ENCODE results near the gene LYPLAL1.

LYPLAL1 gene

DNA sequence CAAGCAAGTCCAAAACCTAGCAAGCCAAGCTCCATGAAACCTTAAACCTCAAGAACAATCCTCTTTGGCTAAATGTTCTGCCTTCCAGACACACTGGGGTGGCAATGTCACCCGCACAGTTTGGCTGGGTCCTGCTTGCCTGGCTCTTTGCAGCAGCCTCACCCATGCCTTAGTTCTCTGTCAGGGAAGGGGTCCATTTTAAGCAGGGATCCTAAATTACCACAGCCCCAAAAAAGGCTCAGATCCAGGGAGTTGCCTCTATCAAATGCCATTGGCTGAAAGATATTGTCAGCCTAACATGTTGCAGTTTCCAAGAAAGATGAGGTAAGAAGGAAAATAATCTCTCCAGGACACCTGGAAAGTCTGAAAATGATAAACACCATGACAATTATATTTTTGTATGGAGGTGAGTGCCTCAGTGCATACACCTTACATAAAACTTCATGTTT, 26.1 kb upstream of the LYPLAL1 start:
- Histone ChIP-seq H3K9me3 (ENCODE audit: control insufficient read depth, insufficient read depth, low read length) (no peaks in the 10 kb centered on the region), H3K36me3 (ENCODE audit: control insufficient read depth, insufficient read depth, low read length) (no peaks in the 10 kb centered on the region), H3K27me3 (ENCODE audit: control insufficient read depth, insufficient read depth, low read length) (no peaks in the 10 kb centered on the region), H3K9ac (ENCODE audit: low read depth, low read length) (no peak overlapping the region), H3K4me1 (ENCODE audit: control insufficient read depth, insufficient read depth, low read length) (no peaks in the 10 kb centered on the region), H3K4me3 (ENCODE audit: low read depth, low read length) (no peak overlapping the region)

DNA sequence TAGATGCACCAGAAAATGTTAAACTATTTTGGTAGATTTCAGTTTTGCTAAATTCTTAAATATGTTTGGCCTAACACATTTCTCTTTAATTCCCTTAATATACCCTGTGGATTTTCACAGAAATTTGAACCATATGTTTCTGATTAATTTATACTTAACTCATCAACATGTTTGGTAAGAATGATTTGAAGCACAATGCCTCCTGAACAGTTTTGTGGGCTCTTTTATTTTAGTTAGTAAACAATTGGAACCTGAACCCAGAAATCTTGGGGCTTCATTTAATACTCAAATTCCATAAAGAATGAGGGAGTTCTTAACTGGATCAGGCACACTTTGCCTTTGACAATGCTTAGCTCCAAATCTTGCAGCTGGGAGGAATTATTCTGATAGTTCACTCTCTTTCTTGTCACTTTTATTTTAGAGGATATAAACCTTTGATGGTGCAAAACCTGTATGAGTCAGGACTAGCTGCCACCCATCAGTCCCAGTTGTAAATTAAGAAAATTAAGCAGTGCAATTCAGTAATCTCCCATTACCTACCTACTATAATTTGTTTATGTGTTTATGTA, 24.6 kb upstream of the LYPLAL1 start:
- Histone ChIP-seq H3K4me3 (ENCODE audit: low read depth, low read length) (no peak overlapping the region), H3K9me3 (ENCODE audit: control insufficient read depth, insufficient read depth, low read length) (no peaks in the 10 kb centered on the region), H3K4me1 (ENCODE audit: control insufficient read depth, insufficient read depth, low read length) (no peaks in the 10 kb centered on the region), H3K27me3 (ENCODE audit: control insufficient read depth, insufficient read depth, low read length) (no peaks in the 10 kb centered on the region), H3K36me3 (ENCODE audit: control insufficient read depth, insufficient read depth, low read length) (no peaks in the 10 kb centered on the region), H3K9ac (ENCODE audit: low read depth, low read length) (no peak overlapping the region)

- no peaks in the 10 kb centered on the region for H3K9me3 ChIP-seq (ENCODE audit: control insufficient read depth, insufficient read depth, low read length)
- H3K4me1 ChIP-seq (ENCODE audit: control insufficient read depth, insufficient read depth, low read length): no peaks in the 10 kb centered on the region
- H3K36me3 ChIP-seq (ENCODE audit: control insufficient read depth, insufficient read depth, low read length): no peaks in the 10 kb centered on the region
- no peaks in the 10 kb centered on the region for H3K27me3 ChIP-seq (ENCODE audit: control insufficient read depth, insufficient read depth, low read length)
- no peak overlapping the region for H3K4me3 ChIP-seq (ENCODE audit: low read depth, low read length)
- H3K9ac ChIP-seq (ENCODE audit: low read depth, low read length): no peak overlapping the region
Observed at GRCh38 chr1:219149953-219150352, 23.7 kb upstream of the LYPLAL1 start.

DNA sequence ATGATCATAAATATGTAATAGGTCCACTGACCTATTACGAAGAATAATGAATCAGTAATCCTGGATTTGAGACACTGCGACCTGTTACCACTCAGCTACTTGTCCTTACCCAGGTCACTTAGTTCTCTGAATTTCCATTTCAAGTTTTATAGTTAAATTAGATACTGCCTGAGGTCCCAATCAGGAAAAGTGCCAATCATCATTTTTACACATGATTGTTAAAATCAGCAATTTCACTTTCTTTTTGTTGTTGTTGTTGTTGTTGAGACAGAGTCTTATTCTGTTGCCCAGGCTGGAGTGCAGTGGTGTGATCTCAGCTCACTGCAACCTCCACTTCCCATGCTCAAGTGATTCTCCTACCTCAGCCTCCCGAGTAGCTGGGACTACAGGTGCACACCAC, 22.8 kb upstream of the LYPLAL1 start:
- H3K9ac ChIP-seq (ENCODE audit: low read depth, low read length): no peak overlapping the region
- no peaks in the 10 kb centered on the region for H3K9me3 ChIP-seq (ENCODE audit: control insufficient read depth, insufficient read depth, low read length)
- H3K36me3 ChIP-seq (ENCODE audit: control insufficient read depth, insufficient read depth, low read length): no peaks in the 10 kb centered on the region
- H3K27me3 ChIP-seq (ENCODE audit: control insufficient read depth, insufficient read depth, low read length): no peaks in the 10 kb centered on the region
- no peak overlapping the region for H3K4me3 ChIP-seq (ENCODE audit: low read depth, low read length)
- H3K4me1 ChIP-seq (ENCODE audit: control insufficient read depth, insufficient read depth, low read length): no peaks in the 10 kb centered on the region

DNA sequence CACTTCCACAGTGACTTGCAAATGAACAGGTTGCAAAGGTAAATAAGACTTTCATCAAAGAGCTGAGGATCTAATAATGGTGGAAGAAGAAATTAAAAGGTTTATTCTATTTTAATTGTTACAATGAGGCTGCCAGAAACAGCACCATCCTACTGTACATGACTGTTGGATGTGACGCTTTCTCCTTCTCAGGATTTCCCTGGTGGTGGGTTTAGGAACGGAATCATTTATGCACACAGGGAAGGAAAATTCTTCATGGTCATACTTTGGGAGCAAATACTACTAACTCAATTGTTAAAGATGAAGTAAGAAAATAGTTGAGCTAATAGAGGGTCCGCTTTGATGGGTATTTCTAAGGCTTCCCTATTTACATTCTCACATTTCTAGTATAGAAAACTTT, 22.2 kb upstream of the LYPLAL1 start:
- Histone ChIP-seq H3K9me3 (ENCODE audit: control insufficient read depth, insufficient read depth, low read length) (no peaks in the 10 kb centered on the region), H3K4me1 (ENCODE audit: control insufficient read depth, insufficient read depth, low read length) (no peaks in the 10 kb centered on the region), H3K36me3 (ENCODE audit: control insufficient read depth, insufficient read depth, low read length) (no peaks in the 10 kb centered on the region), H3K9ac (ENCODE audit: low read depth, low read length) (no peak overlapping the region), H3K27me3 (ENCODE audit: control insufficient read depth, insufficient read depth, low read length) (no peaks in the 10 kb centered on the region), H3K4me3 (ENCODE audit: low read depth, low read length) (no peak overlapping the region)

GRCh38 chr1:219152751-219153150, 20.9 kb upstream of the LYPLAL1 start:
- no peak overlapping the region for H3K9ac ChIP-seq (ENCODE audit: low read depth, low read length)
- H3K27me3 ChIP-seq (ENCODE audit: control insufficient read depth, insufficient read depth, low read length): no peaks in the 10 kb centered on the region
- H3K36me3 ChIP-seq (ENCODE audit: control insufficient read depth, insufficient read depth, low read length): no peaks in the 10 kb centered on the region
- no peak overlapping the region for H3K4me3 ChIP-seq (ENCODE audit: low read depth, low read length)
- no peaks in the 10 kb centered on the region for H3K9me3 ChIP-seq (ENCODE audit: control insufficient read depth, insufficient read depth, low read length)
- no peaks in the 10 kb centered on the region for H3K4me1 ChIP-seq (ENCODE audit: control insufficient read depth, insufficient read depth, low read length)

- H3K9me3 ChIP-seq (ENCODE audit: control insufficient read depth, insufficient read depth, low read length): no peaks in the 10 kb centered on the region
- H3K4me1 ChIP-seq (ENCODE audit: control insufficient read depth, insufficient read depth, low read length): no peaks in the 10 kb centered on the region
- no peaks in the 10 kb centered on the region for H3K36me3 ChIP-seq (ENCODE audit: control insufficient read depth, insufficient read depth, low read length)
- no peak overlapping the region for H3K4me3 ChIP-seq (ENCODE audit: low read depth, low read length)
- no peak overlapping the region for H3K9ac ChIP-seq (ENCODE audit: low read depth, low read length)
- H3K27me3 ChIP-seq (ENCODE audit: control insufficient read depth, insufficient read depth, low read length): no peaks in the 10 kb centered on the region
Observed at GRCh38 chr1:219153723-219154122, 20.0 kb upstream of the LYPLAL1 start.

DNA sequence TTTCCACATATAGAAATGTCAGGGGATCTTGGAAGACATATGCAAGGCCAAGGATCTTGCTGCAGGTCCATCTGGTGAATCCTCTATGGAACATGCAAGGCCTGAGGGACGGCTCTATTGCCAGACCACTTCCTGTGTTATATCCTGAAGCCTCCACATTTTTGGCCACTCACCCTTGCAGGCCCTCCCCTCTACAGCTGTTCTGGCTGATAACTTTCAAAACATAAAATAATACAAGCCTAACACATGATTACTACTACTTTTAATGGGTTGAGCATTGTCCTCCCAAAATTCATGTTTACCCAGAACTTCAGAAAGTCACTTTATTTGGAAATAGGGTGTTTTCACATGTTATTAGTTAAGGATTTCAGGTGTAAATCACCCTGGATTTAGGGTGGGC, 18.5 kb upstream of the LYPLAL1 start:
- Histone ChIP-seq H3K9ac (ENCODE audit: low read depth, low read length) (no peak overlapping the region), H3K27me3 (ENCODE audit: control insufficient read depth, insufficient read depth, low read length) (no peaks in the 10 kb centered on the region), H3K36me3 (ENCODE audit: control insufficient read depth, insufficient read depth, low read length) (no peaks in the 10 kb centered on the region)

GRCh38 chr1:219159946-219160645, 13.6 kb upstream of the LYPLAL1 start:
- no peak overlapping the region for H3K4me3 ChIP-seq (ENCODE audit: low read depth, low read length)
- no peaks in the 10 kb centered on the region for H3K9me3 ChIP-seq (ENCODE audit: control insufficient read depth, insufficient read depth, low read length)
- H3K9ac ChIP-seq (ENCODE audit: low read depth, low read length): no peak overlapping the region
- H3K4me1 ChIP-seq (ENCODE audit: control insufficient read depth, insufficient read depth, low read length): no peaks in the 10 kb centered on the region
- H3K27me3 ChIP-seq (ENCODE audit: control insufficient read depth, insufficient read depth, low read length): no peaks in the 10 kb centered on the region
- no peaks in the 10 kb centered on the region for H3K36me3 ChIP-seq (ENCODE audit: control insufficient read depth, insufficient read depth, low read length)

More for the DNA sequence above, 18.5 kb upstream of the LYPLAL1 start:
- no peak overlapping the region for H3K4me3 ChIP-seq (ENCODE audit: low read depth, low read length)
- no peaks in the 10 kb centered on the region for H3K4me1 ChIP-seq (ENCODE audit: control insufficient read depth, insufficient read depth, low read length)
- no peaks in the 10 kb centered on the region for H3K9me3 ChIP-seq (ENCODE audit: control insufficient read depth, insufficient read depth, low read length)

GRCh38 chr1:219160967-219161366, 12.7 kb upstream of the LYPLAL1 start:
- Histone ChIP-seq H3K36me3 (ENCODE audit: control insufficient read depth, insufficient read depth, low read length) (no peaks in the 10 kb centered on the region), H3K9ac (ENCODE audit: low read depth, low read length) (no peak overlapping the region), H3K4me3 (ENCODE audit: low read depth, low read length) (no peak overlapping the region), H3K27me3 (ENCODE audit: control insufficient read depth, insufficient read depth, low read length) (no peaks in the 10 kb centered on the region), H3K9me3 (ENCODE audit: control insufficient read depth, insufficient read depth, low read length) (no peaks in the 10 kb centered on the region), H3K4me1 (ENCODE audit: control insufficient read depth, insufficient read depth, low read length) (no peaks in the 10 kb centered on the region)

DNA sequence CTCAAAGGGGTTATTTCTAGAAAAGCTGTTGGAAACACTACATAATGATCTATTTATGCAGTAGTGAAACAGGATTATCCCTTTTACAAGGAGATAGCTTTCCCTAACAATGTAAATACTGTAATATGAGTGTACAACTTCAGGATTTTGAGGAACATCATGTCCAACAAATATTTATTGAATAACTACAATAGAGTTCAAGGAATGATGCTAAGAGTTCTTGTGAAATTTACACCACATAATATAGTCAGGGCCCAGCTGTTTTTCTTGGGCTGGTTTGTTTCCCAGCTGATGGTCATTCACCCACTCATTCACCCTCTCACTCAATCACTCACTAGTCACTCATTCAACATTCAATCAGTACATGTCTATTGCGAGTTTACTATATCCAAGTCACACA, 12.3 kb upstream of the LYPLAL1 start:
- Histone ChIP-seq H3K4me1 (ENCODE audit: control insufficient read depth, insufficient read depth, low read length) (no peaks in the 10 kb centered on the region), H3K9me3 (ENCODE audit: control insufficient read depth, insufficient read depth, low read length) (no peaks in the 10 kb centered on the region), H3K4me3 (ENCODE audit: low read depth, low read length) (no peak overlapping the region), H3K9ac (ENCODE audit: low read depth, low read length) (no peak overlapping the region), H3K27me3 (ENCODE audit: control insufficient read depth, insufficient read depth, low read length) (no peaks in the 10 kb centered on the region), H3K36me3 (ENCODE audit: control insufficient read depth, insufficient read depth, low read length) (no peaks in the 10 kb centered on the region)

DNA sequence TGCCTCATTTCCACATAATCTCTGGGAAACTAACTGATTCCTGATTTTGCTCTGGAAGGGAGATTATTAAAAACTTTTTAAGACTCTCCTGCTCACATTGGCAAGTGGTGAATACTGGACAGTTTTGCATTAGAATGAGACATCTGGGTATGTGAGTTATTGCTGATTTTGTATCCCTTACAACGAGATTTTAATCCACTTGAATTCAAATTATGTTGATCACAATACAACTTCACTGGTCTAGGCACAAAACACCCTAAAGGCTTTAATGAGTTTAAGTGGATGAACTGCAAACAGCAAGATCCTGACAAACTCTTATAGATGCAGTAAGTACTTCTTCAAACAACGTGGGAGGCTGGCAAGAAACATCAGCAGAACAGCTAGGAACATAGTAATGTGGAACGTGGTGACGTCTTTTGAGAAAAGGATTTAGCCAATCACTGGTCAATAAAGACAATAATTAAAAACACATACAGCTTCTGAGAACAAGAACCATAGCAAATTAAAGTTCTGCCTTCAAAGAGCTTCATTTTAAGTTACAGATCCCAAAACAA, 10.2 kb upstream of the LYPLAL1 start:
- no peaks in the 10 kb centered on the region for H3K27me3 ChIP-seq (ENCODE audit: control insufficient read depth, insufficient read depth, low read length)
- no peak overlapping the region for H3K4me3 ChIP-seq (ENCODE audit: low read depth, low read length)
- no peak overlapping the region for H3K9ac ChIP-seq (ENCODE audit: low read depth, low read length)
- H3K9me3 ChIP-seq (ENCODE audit: control insufficient read depth, insufficient read depth, low read length): no peaks in the 10 kb centered on the region
- H3K4me1 ChIP-seq (ENCODE audit: control insufficient read depth, insufficient read depth, low read length): no peaks in the 10 kb centered on the region
- H3K36me3 ChIP-seq (ENCODE audit: control insufficient read depth, insufficient read depth, low read length): no peaks in the 10 kb centered on the region

Data from iPS-15b (cell line).